A673 (cell line): ENCODE measurements around the gene DAW1.

Experiments used
- EZH2 ChIP-seq: fragments of 200-600 bp; sonication (generic); IDR thresholded peaks from 2 replicates; pipeline ENCODE4 v1.6.1; 2017; ENCODE audit warnings: borderline replicate concordance, low read depth, mild to moderate bottlenecking, mixed read lengths, antibody characterized with exemption, low read length; ENCODE audit not compliant: poor library complexity, severe bottlenecking
- TF ChIP-seq, protein P1 (sequence below): fragments of 300-800, 200-600 bp; sonication (generic); conservative IDR thresholded peaks from 2 replicates; pipeline ENCODE4 v1.5.1; 2017; ENCODE audit warnings: low read depth, mild to moderate bottlenecking, antibody characterized with exemption, low read length, moderate library complexity, mixed read lengths

DNA sequence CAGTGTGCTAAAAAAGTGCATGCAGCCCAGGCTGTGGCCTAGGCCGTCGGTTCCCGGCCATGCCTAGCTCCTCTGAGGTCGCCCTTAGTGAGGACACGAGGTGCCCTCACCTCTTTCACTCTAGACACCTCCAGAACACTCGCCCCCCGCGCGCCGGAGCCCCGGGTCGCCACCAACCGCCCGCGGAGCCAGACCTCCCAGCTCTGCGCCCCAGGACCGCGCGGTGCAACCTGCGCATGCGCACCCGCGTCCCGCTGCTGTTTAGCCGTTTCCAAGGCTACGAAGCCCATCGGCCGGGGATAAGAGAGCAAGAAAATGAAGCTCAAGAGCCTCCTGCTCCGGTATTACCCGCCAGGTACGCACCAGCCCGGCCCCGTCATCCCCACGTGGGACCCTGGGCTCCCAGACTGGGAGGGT is at the start of gene DAW1:
- TF ChIP-seq, protein P1, sequence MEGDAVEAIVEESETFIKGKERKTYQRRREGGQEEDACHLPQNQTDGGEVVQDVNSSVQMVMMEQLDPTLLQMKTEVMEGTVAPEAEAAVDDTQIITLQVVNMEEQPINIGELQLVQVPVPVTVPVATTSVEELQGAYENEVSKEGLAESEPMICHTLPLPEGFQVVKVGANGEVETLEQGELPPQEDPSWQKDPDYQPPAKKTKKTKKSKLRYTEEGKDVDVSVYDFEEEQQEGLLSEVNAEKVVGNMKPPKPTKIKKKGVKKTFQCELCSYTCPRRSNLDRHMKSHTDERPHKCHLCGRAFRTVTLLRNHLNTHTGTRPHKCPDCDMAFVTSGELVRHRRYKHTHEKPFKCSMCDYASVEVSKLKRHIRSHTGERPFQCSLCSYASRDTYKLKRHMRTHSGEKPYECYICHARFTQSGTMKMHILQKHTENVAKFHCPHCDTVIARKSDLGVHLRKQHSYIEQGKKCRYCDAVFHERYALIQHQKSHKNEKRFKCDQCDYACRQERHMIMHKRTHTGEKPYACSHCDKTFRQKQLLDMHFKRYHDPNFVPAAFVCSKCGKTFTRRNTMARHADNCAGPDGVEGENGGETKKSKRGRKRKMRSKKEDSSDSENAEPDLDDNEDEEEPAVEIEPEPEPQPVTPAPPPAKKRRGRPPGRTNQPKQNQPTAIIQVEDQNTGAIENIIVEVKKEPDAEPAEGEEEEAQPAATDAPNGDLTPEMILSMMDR, result no peak
- no peak for TF ChIP-seq EZH2
